A673 (cell line): ENCODE data around the gene RXRA. TPM values are rescaled to one million over a fixed set of nuclear protein-coding genes. Genes with fewer than 3 reads are reported as not detected.

Experiments
- BruUV-seq: library from RNA; stranded (reverse); fragments of 400-500 nt; replicated peaks from 2 replicates; lab custom pipeline; 2021; lab: Mats Ljungman, UMichigan
- CTCF ChIA-PET: fragments of 300-600 bp; sonication (Branson Sonifier 250); formaldehyde crosslinking; loops from one replicate; lab custom pipeline; 2022; ENCODE audit warnings: antibody characterized with exemption; lab: Charles Lee
- POLR2A ChIA-PET: fragments of 300-600 bp; sonication (Branson Sonifier 250); formaldehyde crosslinking; loops from one replicate; lab custom pipeline; 2022; ENCODE audit warnings: antibody characterized with exemption; ENCODE audit not compliant: low non-redundant PET; lab: Charles Lee
- DNase-seq: peaks from one replicate; pipeline ENCODE4 v3.0.0-alpha.2; 2015; ENCODE audit warnings: low spot score
- H3K27ac ChIP-seq: fragments of 200-600 bp; sonication (generic); 2 replicates; pipeline ENCODE4 v1.5.1; 2016; ENCODE audit warnings: mixed run types, low read depth, mild to moderate bottlenecking, mixed read lengths, antibody characterized with exemption, low read length; ENCODE audit not compliant: poor library complexity, severe bottlenecking
- H3K27me3 ChIP-seq: fragments of 200-600 bp; sonication (generic); replicated peaks from 2 replicates; pipeline ENCODE4 v1.6.1; 2017; ENCODE audit warnings: mixed run types, low read depth, mild to moderate bottlenecking, mixed read lengths, antibody characterized with exemption, low read length; ENCODE audit not compliant: insufficient read depth, poor library complexity
- H3K36me3 ChIP-seq: fragments of 200-600 bp; sonication (generic); 2 replicates; pipeline ENCODE4 v1.6.1; 2016; ENCODE audit warnings: mixed run types, mild to moderate bottlenecking, mixed read lengths, antibody characterized with exemption, low read length; ENCODE audit not compliant: insufficient read depth, poor library complexity, severe bottlenecking
- H3K4me1 ChIP-seq: fragments of 200-600 bp; sonication (generic); 2 replicates; pipeline ENCODE4 v1.6.1; 2017; ENCODE audit warnings: mixed run types, mild to moderate bottlenecking, mixed read lengths, antibody characterized with exemption, low read length; ENCODE audit not compliant: insufficient read depth, poor library complexity, severe bottlenecking
- H3K4me3 ChIP-seq: fragments of 200-600 bp; sonication (generic); 2 replicates; pipeline ENCODE4 v1.5.1; 2016; ENCODE audit warnings: low read depth, mixed run types, mild to moderate bottlenecking, mixed read lengths, low read length; ENCODE audit not compliant: poor library complexity, severe bottlenecking
- H3K9me3 ChIP-seq: fragments of 200-600 bp; sonication (generic); 2 replicates; pipeline ENCODE4 v1.6.1; 2016; ENCODE audit warnings: mixed run types, low read depth, mild to moderate bottlenecking, mixed read lengths, antibody characterized with exemption, low read length; ENCODE audit not compliant: poor library complexity, severe bottlenecking
- EZH2 ChIP-seq: fragments of 200-600 bp; sonication (generic); IDR thresholded peaks from 2 replicates; pipeline ENCODE4 v1.6.1; 2017; ENCODE audit warnings: borderline replicate concordance, low read depth, mild to moderate bottlenecking, mixed read lengths, antibody characterized with exemption, low read length; ENCODE audit not compliant: poor library complexity, severe bottlenecking
- intact Hi-C: fragments of 100-400 bp; cut with micrococcal nuclease; formaldehyde crosslinking; loops from one replicate; pipeline ENCODE4 v1.10.0; 2022; ENCODE audit not compliant: unreplicated experiment
- total RNA-seq: library from RNA; stranded (reverse); gene quantifications from 2 replicates; pipeline ENCODE4 v1.2.3, GENCODE V29; 2021
- TF ChIP-seq, protein P1 (sequence below): fragments of 300-800, 200-600 bp; sonication (generic); conservative IDR thresholded peaks from 2 replicates; pipeline ENCODE4 v1.5.1; 2017; ENCODE audit warnings: low read depth, mild to moderate bottlenecking, antibody characterized with exemption, low read length, moderate library complexity, mixed read lengths

RXRA gene
- total RNA-seq, 1 experiment from 2014 or later: 54.1 TPM

DNA sequence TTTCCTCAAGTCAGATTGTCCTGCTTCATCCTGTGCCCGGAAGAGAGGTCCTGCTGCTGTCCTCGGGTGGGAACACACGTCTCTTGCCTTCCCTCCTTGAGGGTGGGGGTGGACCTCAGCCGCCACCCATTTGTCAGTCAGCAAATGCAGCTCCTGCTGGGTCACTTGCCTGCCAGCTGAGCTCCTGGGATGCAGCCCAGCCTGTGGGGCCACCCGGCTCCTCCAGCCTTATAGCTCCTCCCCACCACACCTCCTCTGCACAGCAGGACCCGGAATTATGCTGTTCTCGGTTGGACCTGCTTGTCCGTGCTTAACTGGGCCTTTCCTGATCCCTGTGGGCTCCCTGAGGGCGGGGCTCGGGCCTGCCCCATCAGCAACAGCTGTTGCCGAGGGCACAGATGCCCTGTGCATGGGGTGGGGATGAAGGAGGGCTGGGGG, 52.7 kb downstream of the RXRA start:
- CTCF ChIA-PET: no interaction called here
- Histone ChIP-seq H3K4me1 (peaks cover 59% of the 10 kb centered on the region), H3K27me3 (no peaks in the 10 kb centered on the region), H3K27ac (peak overlapping the region; percentile 80), H3K9me3 (no peaks in the 10 kb centered on the region), H3K4me3 (no peak overlapping the region), H3K36me3 (no peaks in the 10 kb centered on the region)
- no TSS peak for BruUV-seq
- POLR2A ChIA-PET: interaction anchor here (0.6 to 1.5 kb wide), 2 partner anchors 18 to 27 kb away, joined by 3 to 4 read pairs; no protein-coding TSS in a partner anchor
- intact Hi-C loops: no loop called here
- TF ChIP-seq EZH2: no peak
- TF ChIP-seq, protein P1, sequence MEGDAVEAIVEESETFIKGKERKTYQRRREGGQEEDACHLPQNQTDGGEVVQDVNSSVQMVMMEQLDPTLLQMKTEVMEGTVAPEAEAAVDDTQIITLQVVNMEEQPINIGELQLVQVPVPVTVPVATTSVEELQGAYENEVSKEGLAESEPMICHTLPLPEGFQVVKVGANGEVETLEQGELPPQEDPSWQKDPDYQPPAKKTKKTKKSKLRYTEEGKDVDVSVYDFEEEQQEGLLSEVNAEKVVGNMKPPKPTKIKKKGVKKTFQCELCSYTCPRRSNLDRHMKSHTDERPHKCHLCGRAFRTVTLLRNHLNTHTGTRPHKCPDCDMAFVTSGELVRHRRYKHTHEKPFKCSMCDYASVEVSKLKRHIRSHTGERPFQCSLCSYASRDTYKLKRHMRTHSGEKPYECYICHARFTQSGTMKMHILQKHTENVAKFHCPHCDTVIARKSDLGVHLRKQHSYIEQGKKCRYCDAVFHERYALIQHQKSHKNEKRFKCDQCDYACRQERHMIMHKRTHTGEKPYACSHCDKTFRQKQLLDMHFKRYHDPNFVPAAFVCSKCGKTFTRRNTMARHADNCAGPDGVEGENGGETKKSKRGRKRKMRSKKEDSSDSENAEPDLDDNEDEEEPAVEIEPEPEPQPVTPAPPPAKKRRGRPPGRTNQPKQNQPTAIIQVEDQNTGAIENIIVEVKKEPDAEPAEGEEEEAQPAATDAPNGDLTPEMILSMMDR: no peak
- DNase-seq: peak; percentile 85

DNA sequence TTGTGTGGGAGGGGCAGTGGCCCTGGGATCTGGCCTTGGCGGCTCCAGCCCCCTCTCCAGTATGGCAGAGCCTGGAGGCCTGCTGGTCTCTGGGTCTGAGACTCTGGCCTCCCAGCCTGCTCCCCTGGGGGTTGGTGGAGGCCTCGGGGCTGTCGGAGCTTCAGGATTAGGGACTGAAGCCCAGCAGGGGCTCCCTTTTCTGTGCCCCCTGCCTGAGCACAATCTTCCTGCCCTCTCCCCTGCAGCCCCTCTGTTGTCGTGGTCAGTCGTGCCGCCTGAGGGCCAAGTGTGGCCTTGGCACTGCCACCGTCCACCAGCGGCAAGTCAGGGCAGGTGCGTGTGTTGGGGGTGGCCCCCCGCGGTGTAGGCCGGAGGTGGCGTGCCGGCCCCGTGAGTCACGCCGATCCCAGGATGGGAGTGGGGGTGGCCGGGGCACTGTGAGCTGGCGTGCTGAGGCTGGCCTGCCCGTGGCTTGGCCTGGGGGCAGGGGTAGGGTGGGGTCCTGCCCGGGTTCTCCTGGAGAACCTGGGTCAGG, 53.6 kb downstream of the RXRA start:
- ChIA-PET POLR2A (interaction anchor here (0.6 to 1.5 kb wide), 2 partner anchors 17 to 26 kb away, joined by 3 to 4 read pairs; no protein-coding TSS in a partner anchor), CTCF (no interaction called here)
- Histone ChIP-seq H3K4me1 (peaks cover 51% of the 10 kb centered on the region), H3K4me3 (no peak overlapping the region), H3K27ac (peak overlapping the region; percentile 80), H3K36me3 (no peaks in the 10 kb centered on the region), H3K9me3 (no peaks in the 10 kb centered on the region), H3K27me3 (no peaks in the 10 kb centered on the region)
- no TSS peak for BruUV-seq
- TF ChIP-seq, protein P1: no peak
- TF ChIP-seq EZH2: no peak
- intact Hi-C loops: no loop called here
- DNase-seq: no peak

DNA sequence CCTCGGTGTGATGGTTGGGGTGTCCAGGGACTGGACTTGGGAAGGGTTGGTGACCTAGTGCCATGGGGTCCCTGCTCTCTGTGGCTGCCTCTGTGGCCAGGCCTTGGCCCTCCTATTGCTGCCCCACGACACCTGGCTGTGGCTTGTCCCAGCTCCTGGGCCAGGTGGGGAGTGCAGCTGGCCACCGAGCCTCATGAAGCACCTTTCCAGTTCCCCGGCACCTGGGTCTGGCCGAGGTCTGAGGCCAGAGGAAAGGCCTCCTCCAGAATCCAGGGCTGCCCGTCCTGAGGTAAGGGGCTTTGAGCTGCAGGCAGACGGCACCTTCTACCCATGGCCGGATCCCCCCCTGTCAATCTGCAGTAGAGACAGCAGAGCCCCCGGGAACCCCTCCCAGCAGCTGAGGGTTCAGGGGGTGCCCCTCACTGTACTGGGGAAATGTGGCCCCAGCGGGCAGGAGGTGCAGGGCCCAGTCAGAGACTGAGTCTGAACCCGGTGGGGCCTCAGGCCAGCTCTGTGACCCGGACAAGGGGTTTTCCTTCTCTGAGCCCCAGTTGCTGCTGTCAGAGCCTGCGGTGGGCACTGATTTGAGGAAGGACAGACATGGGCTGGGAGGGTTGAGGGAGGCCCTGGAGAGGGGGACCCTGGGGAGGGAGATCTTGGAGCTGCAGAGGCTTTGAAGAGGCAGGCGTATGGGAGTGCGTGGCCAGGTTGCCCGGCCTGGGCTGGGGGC, 54.5 kb downstream of the RXRA start:
- TF ChIP-seq, protein P1: no peak
- TF ChIP-seq EZH2: no peak
- intact Hi-C loops: no loop called here
- no peaks in the 10 kb centered on the region for H3K27me3 ChIP-seq
- no peak overlapping the region for H3K4me3 ChIP-seq
- peak overlapping the region; percentile 80 for H3K27ac ChIP-seq
- ChIA-PET CTCF (no interaction called here), POLR2A (no interaction called here)
- peaks cover 44% of the 10 kb centered on the region for H3K4me1 ChIP-seq
- no peaks in the 10 kb centered on the region for H3K9me3 ChIP-seq
- no TSS peak for BruUV-seq
- DNase-seq: no peak
- no peaks in the 10 kb centered on the region for H3K36me3 ChIP-seq
